ENCODE data around the gene GARS1. TPM values are rescaled to one million over a fixed set of nuclear protein-coding genes. Genes with fewer than 3 reads are reported as not detected.

Gene GARS1
- total RNA-seq, 3 donors from 2014 or later = 366 to 488 (median 410) TPM

- DNase-seq (no peak), ATAC-seq (no peak)
- H3K4me1 Mint-ChIP-seq (ENCODE audit: low read depth) = no peaks in the 10 kb centered on the region
- no peak overlapping the region for H3K4me3 Mint-ChIP-seq
- H3K9me3 Mint-ChIP-seq = no peaks in the 10 kb centered on the region
- peaks cover 6% of the 10 kb centered on the region for H3K36me3 Mint-ChIP-seq (ENCODE audit: insufficient read depth)
- no peaks in the 10 kb centered on the region for H3K27me3 Mint-ChIP-seq (ENCODE audit: low read depth)
Observed at GRCh38 chr7:30649717-30650420, 55.2 kb downstream of the GARS1 start.

GRCh38 chr7:30650421-30650808, 55.7 kb downstream of the GARS1 start:
- Mint-ChIP-seq H3K36me3 (ENCODE audit: insufficient read depth) (peaks cover under 1% of the 10 kb centered on the region), H3K9me3 (no peaks in the 10 kb centered on the region), H3K4me1 (ENCODE audit: low read depth) (no peaks in the 10 kb centered on the region), H3K27me3 (ENCODE audit: low read depth) (no peaks in the 10 kb centered on the region), H3K4me3 (no peak overlapping the region)
- ATAC-seq (no peak), DNase-seq (no peak)

DNA sequence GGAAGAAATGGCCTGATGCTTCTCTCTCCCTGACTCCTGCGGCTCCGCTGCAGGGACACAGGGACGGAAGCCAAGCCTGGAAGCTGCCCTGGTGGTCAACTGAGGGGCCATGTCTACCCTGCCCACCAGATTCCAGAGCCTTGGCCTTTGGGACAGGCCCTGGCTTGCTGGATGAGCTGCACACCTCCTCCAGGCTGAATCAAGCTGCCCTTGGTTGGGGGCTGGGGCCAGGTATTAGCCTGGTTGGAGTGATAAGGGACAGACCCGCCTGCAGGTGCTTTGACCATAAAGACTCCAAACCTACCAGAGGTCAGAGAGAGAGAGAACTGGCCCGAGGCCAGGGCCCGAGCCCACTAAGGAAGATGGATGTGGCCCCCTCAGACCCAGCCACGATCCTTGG, 57.5 kb downstream of the GARS1 start:
- H3K4me3 Mint-ChIP-seq = no peak overlapping the region
- no peak for DNase-seq
- no peaks in the 10 kb centered on the region for H3K9me3 Mint-ChIP-seq
- no peaks in the 10 kb centered on the region for H3K36me3 Mint-ChIP-seq (ENCODE audit: insufficient read depth)
- no peaks in the 10 kb centered on the region for H3K4me1 Mint-ChIP-seq (ENCODE audit: low read depth)
- no peak for ATAC-seq
- H3K27me3 Mint-ChIP-seq (ENCODE audit: low read depth) = no peaks in the 10 kb centered on the region

GRCh38 chr7:30652698-30653641, 58.3 kb downstream of the GARS1 start:
- no peaks in the 10 kb centered on the region for H3K9me3 Mint-ChIP-seq
- H3K27me3 Mint-ChIP-seq (ENCODE audit: low read depth) = no peaks in the 10 kb centered on the region
- H3K36me3 Mint-ChIP-seq (ENCODE audit: insufficient read depth) = no peaks in the 10 kb centered on the region
- H3K4me3 Mint-ChIP-seq = no peak overlapping the region
- ATAC-seq (no peak), DNase-seq (no peak)
- H3K4me1 Mint-ChIP-seq (ENCODE audit: low read depth) = no peaks in the 10 kb centered on the region

DNA sequence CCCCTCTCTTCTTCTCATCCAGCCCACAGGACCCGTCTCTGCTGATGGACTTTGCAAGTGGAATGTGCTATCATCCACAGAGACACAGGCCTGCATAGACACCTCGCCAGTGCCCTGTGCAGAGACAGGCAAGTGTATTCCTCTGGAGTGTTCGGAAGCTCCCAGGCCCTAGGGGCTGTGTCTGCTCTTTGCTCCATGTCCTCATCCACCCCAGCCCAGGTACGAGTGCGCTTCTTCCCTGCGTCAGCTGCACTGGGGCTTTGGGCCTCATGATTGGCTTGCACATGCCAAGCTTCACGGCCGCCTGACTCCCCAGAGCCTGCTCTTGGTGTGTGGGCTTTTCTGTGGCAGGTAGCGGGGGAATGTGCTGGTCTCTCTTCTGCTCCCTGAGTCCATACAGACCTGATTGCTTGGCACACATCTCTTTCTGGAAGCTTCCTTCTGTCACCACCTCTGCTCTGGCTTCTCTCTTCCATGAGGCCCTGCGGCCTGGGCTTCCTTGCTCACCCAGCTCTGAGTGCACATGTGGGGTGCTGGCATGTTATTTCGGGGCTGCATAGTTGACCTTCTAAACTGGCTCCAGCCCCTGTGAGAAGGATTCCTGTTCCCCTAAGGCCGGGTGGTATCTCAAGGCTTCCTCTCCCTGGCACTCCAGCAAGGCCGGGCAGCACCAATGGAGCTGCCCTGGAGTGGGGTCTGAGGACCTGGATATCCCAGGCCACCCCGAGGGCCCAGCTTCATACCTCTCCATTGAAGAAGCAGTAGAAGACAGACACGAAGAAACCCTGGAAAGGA, 59.8 kb downstream of the GARS1 start:
- DNase-seq (no peak), ATAC-seq (no peak)
- Mint-ChIP-seq H3K9me3 (no peaks in the 10 kb centered on the region), H3K36me3 (ENCODE audit: insufficient read depth) (no peaks in the 10 kb centered on the region), H3K27me3 (ENCODE audit: low read depth) (no peaks in the 10 kb centered on the region), H3K4me1 (ENCODE audit: low read depth) (no peaks in the 10 kb centered on the region), H3K4me3 (no peak overlapping the region)

DNA sequence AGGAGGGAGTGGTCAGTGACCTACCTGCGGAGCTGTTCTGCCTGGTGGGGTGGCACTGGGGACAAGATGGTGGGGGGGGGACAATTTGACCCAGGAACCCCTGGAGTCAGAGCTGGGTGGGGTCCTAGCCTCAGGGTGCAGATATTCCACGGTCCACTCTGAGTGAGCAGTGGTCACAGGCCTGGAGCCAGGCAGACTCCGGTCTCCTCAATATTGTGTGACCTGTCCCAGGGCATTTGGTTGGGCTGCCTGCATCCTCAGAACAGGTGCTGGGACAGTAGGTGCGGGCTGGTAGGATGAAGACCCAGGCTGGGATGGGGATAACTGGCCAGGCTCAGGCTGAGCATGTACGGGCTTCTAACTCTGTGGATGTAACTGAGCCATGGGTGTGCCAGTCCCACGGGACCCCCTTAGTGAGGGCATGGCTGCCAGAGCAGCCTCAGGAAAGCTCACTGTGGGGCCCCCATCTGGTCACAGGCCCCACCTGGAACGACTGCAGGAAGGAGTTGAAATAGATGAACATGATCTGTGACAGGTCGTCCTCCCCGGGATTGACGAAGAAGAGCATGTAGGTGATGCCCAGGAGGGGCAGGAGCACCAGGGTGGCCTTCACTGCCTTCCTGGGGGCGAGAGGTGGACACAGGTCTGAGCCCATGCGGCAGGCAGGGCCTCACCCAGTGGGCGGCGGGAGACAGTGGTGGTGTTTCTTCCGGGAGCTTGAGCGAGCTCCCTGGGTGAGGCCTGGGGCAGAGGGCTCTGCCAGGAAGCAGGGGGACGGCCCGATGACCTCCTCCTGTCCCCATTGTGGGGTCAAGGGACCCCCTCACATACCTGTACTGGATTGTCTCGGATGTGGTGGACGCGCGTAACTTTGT, 60.7 kb downstream of the GARS1 start:
- no peak overlapping the region for H3K4me3 Mint-ChIP-seq

DNA sequence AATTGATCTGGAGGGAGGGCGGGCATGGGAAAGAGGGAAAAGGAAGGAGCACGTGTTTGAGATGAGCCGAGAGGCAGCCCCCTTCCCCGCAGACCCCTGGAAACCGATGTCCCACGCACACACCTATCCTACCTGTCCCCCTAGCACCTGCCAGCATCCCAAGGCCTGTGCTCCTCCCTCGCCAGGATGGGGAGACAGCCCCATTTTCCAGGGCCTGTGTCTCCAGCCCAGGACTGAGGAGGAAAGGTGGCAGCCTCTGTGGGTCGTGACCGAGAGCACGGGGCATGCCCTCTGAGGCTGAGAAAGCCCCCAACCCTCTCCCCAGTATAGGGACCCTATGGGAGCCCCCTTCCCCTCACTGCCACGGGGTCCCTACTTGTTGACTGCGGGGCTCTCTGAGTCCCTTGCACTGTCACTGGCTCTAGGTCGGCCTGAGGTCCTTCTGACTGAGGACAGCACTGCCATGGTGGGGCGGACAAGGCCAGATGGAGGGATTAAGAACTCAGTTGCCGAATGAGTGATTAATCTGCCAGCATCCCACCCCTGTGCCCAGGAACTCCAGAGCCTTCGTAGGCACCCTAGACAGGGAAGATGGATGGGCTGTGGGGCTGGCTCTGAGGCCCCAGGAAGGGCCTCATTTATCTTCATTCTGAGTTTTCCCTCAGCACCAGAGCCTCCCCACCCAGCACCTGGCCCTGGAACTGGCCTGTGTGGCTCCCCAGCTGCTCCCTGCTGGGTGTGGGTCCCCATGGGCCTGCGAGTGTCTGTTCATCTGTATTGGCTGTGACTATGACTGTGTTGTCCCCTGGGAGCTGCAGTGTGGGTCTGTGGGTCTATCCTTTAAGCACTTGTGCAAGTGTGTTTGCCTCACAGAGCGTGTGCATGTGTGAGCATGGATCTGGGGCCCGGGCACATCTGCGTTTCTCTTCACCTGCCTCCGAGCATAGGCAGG, 61.6 kb downstream of the GARS1 start:
- DNase-seq (no peak), ATAC-seq (no peak)
- Mint-ChIP-seq H3K4me3 (no peak overlapping the region), H3K9me3 (no peaks in the 10 kb centered on the region), H3K36me3 (ENCODE audit: insufficient read depth) (no peaks in the 10 kb centered on the region), H3K27me3 (ENCODE audit: low read depth) (no peaks in the 10 kb centered on the region), H3K4me1 (ENCODE audit: low read depth) (no peaks in the 10 kb centered on the region)

More for the DNA sequence above, 60.7 kb downstream of the GARS1 start:
- ATAC-seq (no peak), DNase-seq (no peak)
- Mint-ChIP-seq H3K9me3 (no peaks in the 10 kb centered on the region), H3K27me3 (ENCODE audit: low read depth) (no peaks in the 10 kb centered on the region), H3K4me1 (ENCODE audit: low read depth) (no peaks in the 10 kb centered on the region), H3K36me3 (ENCODE audit: insufficient read depth) (no peaks in the 10 kb centered on the region)

DNA sequence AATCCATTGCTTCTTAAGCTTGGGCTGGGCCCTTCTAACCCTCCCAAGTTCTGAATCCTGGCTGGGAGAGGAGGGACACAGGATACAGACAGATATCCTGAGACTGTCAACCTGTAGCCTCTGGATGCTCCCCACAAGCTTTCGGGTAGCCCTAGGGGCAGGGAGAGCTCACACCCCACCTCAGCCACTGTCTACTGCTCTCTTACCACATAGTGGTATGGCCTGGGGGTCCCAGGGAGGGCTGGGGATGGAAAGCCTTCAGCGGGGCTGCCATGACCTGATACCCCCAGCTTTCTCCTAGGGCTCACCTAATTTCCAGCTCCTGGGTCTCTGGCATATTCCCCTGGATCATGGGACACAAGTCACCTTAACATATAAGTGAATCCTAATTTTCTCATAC, 62.5 kb downstream of the GARS1 start:
- H3K4me1 Mint-ChIP-seq (ENCODE audit: low read depth) = no peaks in the 10 kb centered on the region

DNA sequence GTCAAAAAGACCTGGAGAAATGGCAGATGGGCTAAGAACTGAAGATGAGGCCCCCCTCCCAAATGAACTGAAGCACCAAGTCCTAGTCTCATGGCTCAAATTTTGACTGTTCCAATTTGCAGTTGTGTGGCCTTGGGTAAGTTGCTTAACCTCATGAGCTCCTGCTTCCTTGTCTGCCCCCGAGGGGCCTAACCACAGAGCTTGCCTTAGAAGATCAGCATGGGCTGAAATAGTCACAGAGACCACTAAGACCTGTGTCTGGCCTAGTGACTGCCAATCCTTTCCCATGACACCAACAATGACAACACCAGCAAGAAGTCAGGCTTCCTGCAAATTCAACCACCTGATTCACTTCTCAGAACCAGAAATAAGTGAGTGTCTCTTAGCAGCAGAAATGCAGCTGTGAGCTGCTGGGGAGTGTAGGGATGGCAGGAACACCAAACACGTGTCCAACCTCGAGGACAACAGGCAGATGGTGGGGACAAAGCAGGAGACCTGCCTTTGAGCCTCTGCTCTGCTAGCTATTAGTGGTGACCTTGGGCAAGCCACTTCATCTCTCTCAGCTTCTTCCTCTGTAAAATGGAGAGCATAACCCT, 63.9 kb downstream of the GARS1 start:
- Mint-ChIP-seq H3K4me1 (ENCODE audit: low read depth) (no peaks in the 10 kb centered on the region), H3K36me3 (ENCODE audit: insufficient read depth) (no peaks in the 10 kb centered on the region), H3K27me3 (ENCODE audit: low read depth) (no peaks in the 10 kb centered on the region), H3K4me3 (no peak overlapping the region), H3K9me3 (no peaks in the 10 kb centered on the region)
- ATAC-seq (no peak), DNase-seq (no peak)

More for the DNA sequence above, 62.5 kb downstream of the GARS1 start:
- Mint-ChIP-seq H3K36me3 (ENCODE audit: insufficient read depth) (no peaks in the 10 kb centered on the region), H3K9me3 (no peaks in the 10 kb centered on the region), H3K4me3 (no peak overlapping the region), H3K27me3 (ENCODE audit: low read depth) (no peaks in the 10 kb centered on the region)
- DNase-seq = no peak
- no peak for ATAC-seq

- no peak overlapping the region for H3K4me3 Mint-ChIP-seq
- H3K9me3 Mint-ChIP-seq = no peaks in the 10 kb centered on the region
- ATAC-seq (no peak), DNase-seq (no peak)
- no peaks in the 10 kb centered on the region for H3K36me3 Mint-ChIP-seq (ENCODE audit: insufficient read depth)
- no peaks in the 10 kb centered on the region for H3K27me3 Mint-ChIP-seq (ENCODE audit: low read depth)
- H3K4me1 Mint-ChIP-seq (ENCODE audit: low read depth) = no peaks in the 10 kb centered on the region
Observed at GRCh38 chr7:30659312-30659711, 64.6 kb downstream of the GARS1 start.

DNA sequence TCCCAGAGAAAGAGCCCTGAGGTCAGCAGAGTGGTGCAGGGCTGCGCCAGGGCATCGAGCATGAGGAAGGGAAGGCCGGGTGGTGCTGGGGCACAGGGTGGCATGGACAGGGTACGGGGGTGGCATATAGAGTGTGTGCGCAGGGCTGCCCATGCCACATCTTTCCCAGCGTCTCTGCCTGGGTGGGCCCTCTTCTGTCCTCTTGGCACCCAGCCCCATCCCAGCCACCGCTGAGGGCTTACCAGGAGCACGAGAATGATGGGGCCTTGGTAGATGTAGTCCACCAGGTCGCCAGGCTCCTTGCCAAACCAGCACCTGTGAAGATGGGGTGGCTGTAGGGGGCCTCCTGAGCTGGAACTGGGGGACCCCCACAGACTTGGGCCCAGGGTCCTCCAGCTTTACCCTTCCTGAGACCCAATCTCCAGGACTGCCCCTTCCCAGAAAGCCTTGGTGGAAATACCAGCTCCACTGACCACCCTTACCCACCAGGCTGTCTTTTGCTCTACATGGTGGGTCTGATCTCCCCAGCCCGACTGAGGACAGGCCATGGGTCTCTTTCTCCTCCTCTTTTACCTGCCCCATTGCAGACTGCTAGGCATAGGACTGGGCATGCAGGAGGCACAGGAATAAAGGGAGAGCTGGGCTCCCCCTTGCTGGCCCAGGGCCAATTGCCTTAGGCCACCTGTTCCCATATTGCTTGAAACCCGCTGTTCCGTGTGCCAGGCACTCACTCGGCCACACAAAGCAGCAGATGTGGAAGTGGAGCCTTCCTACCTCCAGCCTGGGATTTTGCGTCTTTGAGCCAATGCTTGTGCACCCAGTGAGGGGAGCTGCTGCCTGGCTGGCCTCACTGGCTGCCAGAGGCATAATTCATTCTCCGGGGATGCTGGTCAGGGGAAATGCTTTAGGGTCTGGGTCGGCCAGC, 65.9 kb downstream of the GARS1 start:
- Mint-ChIP-seq H3K9me3 (no peaks in the 10 kb centered on the region), H3K4me1 (ENCODE audit: low read depth) (no peaks in the 10 kb centered on the region), H3K36me3 (ENCODE audit: insufficient read depth) (no peaks in the 10 kb centered on the region), H3K27me3 (ENCODE audit: low read depth) (no peaks in the 10 kb centered on the region), H3K4me3 (no peak overlapping the region)
- DNase-seq = no peak
- no peak for ATAC-seq

GRCh38 chr7:30661926-30662325, 67.2 kb downstream of the GARS1 start:
- ATAC-seq (no peak), DNase-seq (no peak)
- Mint-ChIP-seq H3K9me3 (no peaks in the 10 kb centered on the region), H3K27me3 (ENCODE audit: low read depth) (no peaks in the 10 kb centered on the region), H3K4me1 (ENCODE audit: low read depth) (no peaks in the 10 kb centered on the region), H3K4me3 (no peak overlapping the region), H3K36me3 (ENCODE audit: insufficient read depth) (no peaks in the 10 kb centered on the region)
